AML-193 (cell line): ENCODE results near the gene TRANK1.
"Not testable (repeated sequence)": the region's sequence is repeated elsewhere in the genome, so short reads cannot be mapped to it uniquely, and the experiment has no call there.

Experiments
- DNase-seq, 2 experiments: peaks; one replicate each; lab custom pipeline; 2025; lab: John Stamatoyannopoulos, UW

Gene TRANK1

DNA sequence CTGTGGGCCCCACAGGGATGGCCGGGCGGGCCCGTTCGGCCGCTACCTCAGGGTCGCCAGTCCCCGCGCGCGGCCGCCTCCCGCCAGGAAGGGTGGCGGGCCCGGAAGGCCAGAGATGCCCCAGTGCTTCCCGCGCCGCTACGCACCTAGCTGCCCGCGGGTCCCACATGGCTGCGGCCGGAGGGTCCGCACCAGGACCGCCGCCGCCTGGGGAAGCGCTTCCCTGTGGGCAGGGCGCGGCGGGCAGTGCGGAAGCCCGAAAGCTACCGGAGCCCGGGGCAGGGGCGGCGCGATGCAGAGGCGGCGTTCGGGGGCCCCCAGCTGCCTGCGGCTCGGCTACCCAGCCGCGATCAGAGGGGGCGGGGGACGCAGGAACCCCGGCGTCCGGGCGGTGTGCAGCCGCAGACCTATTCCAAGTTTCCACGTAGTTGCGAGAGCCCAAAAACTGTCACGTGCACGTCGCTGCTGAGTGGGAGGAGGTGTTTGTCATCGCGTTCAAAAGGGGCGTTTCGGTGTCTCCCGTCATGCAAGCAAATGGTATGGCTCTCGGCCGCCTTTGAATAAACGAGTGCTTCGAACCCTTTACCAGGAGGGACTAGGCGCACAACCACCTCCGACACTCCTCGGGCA is at the start of gene TRANK1:
Gene TRANK1 (minus strand): TSS at position 414 of the 630 bp plus-strand sequence. CDS start 245 bp downstream, at position 169.
- peak; percentile 77 to 79 for DNase-seq

DNA sequence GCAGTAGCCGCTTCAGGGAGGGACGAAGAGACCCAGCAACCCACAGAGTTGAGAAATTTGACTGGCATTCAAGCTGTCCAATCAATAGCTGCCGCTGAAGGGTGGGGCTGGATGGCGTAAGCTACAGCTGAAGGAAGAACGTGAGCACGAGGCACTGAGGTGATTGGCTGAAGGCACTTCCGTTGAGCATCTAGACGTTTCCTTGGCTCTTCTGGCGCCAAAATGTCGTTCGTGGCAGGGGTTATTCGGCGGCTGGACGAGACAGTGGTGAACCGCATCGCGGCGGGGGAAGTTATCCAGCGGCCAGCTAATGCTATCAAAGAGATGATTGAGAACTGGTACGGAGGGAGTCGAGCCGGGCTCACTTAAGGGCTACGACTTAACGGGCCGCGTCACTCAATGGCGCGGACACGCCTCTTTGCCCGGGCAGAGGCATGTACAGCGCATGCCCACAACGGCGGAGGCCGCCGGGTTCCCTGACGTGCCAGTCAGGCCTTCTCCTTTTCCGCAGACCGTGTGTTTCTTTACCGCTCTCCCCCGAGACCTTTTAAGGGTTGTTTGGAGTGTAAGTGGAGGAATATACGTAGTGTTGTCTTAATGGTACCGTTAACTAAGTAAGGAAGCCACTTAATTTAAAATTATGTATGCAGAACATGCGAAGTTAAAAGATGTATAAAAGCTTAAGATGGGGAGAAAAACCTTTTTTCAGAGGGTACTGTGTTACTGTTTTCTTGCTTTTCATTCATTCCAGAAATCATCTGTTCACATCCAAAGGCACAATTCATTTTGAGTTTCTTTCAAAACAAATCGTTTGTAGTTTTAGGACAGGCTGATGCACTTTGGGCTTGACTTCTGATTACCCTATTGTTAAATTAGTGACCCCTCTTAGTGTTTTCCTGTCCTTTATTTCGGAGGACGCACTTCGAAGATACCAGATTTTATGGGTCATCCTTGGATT is 48.8 kb upstream of the TRANK1 start, which contains the start of gene MLH1:
Gene MLH1 (plus strand): TSS at position 193 of the 958 bp plus-strand sequence. CDS start 30 bp downstream, at position 223.
- no peak for DNase-seq

GRCh38 chr3:36992806-36993325 is 48.0 kb upstream of the TRANK1 start, which contains the start of gene EPM2AIP1:
TSS of gene EPM2AIP1 (minus strand) at chr3:36993131. CDS start at chr3:36993077, 54 bp downstream.
- no peak for DNase-seq

GRCh38 chr3:36991923-36992805 is 47.3 kb upstream of the TRANK1 start:
- DNase-seq, result no peak

GRCh38 chr3:36991147-36991546 is 46.3 kb upstream of the TRANK1 start:
- no peak for DNase-seq

DNA sequence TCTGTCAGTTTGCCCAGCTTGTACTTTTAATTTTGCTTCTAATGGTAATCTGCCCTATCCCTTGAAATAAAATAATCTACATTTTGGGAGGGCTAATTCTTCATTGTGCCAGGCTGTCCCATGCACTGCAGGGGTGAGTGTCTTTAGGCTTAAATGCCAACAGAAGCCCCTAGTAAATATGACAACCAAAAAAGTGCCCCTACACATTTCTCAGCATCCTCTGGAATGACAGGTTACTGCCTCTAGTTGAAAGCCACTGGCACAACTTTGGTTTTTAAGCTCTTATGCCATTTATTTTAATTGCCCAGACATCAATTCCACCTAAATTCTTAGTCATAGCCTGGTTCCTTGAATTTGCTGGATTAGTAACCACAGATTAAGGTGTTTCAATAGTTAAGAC is 44.7 kb upstream of the TRANK1 start:
- DNase-seq, result no peak

- DNase-seq, result no peak
These were observed 44.2 kb upstream of the TRANK1 start for GRCh38 chr3:36989005-36989404.

GRCh38 chr3:36988356-36988755 is 43.5 kb upstream of the TRANK1 start:
- DNase-seq, result no peak

DNA sequence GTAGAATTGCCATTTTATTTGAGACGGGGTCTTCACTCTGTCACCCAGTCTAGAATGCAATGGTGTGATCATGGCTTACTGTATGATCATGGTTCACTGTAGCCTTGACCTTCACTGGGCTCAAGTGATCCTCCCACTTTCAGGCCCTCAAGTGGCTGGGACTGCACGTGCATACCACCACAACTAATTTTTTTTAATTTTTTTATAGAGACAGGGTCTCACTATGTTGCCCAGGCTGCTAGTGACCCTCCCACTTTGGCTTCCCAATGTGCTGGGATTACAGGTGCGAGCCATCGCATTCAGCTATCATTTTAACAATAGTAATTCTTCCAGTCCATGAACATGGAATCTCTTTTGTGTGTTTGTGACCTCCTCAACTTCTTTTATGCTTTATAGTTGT is 36.2 kb upstream of the TRANK1 start:
- DNase-seq, result no peak

- no peak for DNase-seq
These were observed 28.3 kb upstream of the TRANK1 start for GRCh38 chr3:36973139-36973538.

GRCh38 chr3:36972163-36972562 is 27.3 kb upstream of the TRANK1 start:
- no peak for DNase-seq

GRCh38 chr3:36969540-36970432 is 24.9 kb upstream of the TRANK1 start:
- DNase-seq, result peak; percentile 73 to 91

- DNase-seq, result no peak
These were observed 24.2 kb upstream of the TRANK1 start for GRCh38 chr3:36969085-36969484.

GRCh38 chr3:36965440-36965839 is 20.6 kb upstream of the TRANK1 start:
- DNase-seq, result no peak

GRCh38 chr3:36964817-36965216 is 20.0 kb upstream of the TRANK1 start:
- peak; percentile 59 to 66 for DNase-seq

GRCh38 chr3:36964331-36964730 is 19.5 kb upstream of the TRANK1 start:
- no peak for DNase-seq

GRCh38 chr3:36963008-36963407 is 18.2 kb upstream of the TRANK1 start:
- not testable (repeated sequence) for DNase-seq

DNA sequence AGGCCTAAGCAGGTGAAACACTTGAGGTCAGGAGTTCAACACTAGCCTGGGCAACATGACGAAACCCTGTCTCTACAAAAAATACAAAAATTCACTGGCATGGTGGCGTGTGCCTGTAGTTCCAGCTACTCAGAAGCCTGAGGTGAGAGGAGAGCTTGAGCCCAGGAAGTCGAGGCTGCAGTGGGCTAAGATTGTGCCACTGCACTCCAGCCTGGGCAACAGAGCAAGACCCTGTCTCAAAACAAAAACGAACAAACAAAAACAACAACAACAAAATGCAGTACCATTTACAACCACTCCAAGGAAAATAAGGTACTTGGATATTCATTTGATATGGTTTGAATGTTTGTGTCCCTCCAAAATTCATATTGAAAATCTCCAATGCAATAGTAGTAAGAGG is 15.6 kb upstream of the TRANK1 start:
- DNase-seq, result no peak

- no peak for DNase-seq
These were observed 15.0 kb upstream of the TRANK1 start for GRCh38 chr3:36959821-36960220.

GRCh38 chr3:36957862-36958686 is 13.2 kb upstream of the TRANK1 start:
- no peak for DNase-seq
